SH-SY5Y (cell line): ENCODE data around the gene ERH.

ENCODE experiments used
- GATA2 ChIP-seq: IDR thresholded peaks from 2 replicates; pipeline ENCODE4 v1.6.1; 2011; ENCODE audit warnings: mild to moderate bottlenecking, low read depth, low read length
- GATA3 ChIP-seq: IDR thresholded peaks from 2 replicates; pipeline ENCODE4 v1.6.1; 2011; ENCODE audit warnings: low read depth, mild to moderate bottlenecking, low read length, moderate library complexity

GRCh38 chr14:69368381-69368780 is 29.7 kb downstream of the ERH start:
- no peak for TF ChIP-seq GATA2
- TF ChIP-seq GATA3: no peak
